Neural progenitor cell (in vitro differentiated cells): ENCODE measurements around the gene NGB. TPM values are rescaled to one million over a fixed set of nuclear protein-coding genes. Genes with fewer than 3 reads are reported as not detected.

Experiments used
- DNase-seq: peaks from one replicate; pipeline ENCODE4 v3.0.0-alpha.2; 2016; ENCODE audit warnings: low spot score
- H2AFZ ChIP-seq: fragments of 200-600 bp; sonication (generic); replicated peaks from 2 replicates; pipeline ENCODE4 v1.6.1; 2016; ENCODE audit warnings: antibody characterized with exemption
- H3F3A ChIP-seq: fragments of 200-600 bp; sonication (generic); 2 replicates; pipeline ENCODE4 v1.6.1; 2016; ENCODE audit warnings: antibody characterized with exemption, low read depth
- H3K27ac ChIP-seq: fragments of 200-600 bp; sonication (generic); 2 replicates; pipeline ENCODE4 v1.5.1; 2016; ENCODE audit warnings: mild to moderate bottlenecking
- H3K27me3 ChIP-seq: fragments of 200-600 bp; sonication (generic); 2 replicates; pipeline ENCODE4 v1.6.1; 2016; ENCODE audit warnings: mild to moderate bottlenecking, moderate library complexity
- H3K36me3 ChIP-seq: fragments of 200-600 bp; sonication (generic); 2 replicates; pipeline ENCODE4 v1.5.1; 2016
- H3K4me1 ChIP-seq: fragments of 200-600 bp; sonication (generic); 2 replicates; pipeline ENCODE4 v1.6.1; 2016; ENCODE audit warnings: mixed run types
- H3K4me2 ChIP-seq: fragments of 200-600 bp; sonication (generic); 2 replicates; pipeline ENCODE4 v1.6.1; 2016
- H3K4me3 ChIP-seq: fragments of 200-600 bp; sonication (generic); 2 replicates; pipeline ENCODE4 v1.5.1; 2016
- H3K79me2 ChIP-seq: fragments of 200-600 bp; sonication (generic); 2 replicates; pipeline ENCODE4 v1.6.1; 2016; ENCODE audit warnings: low read depth
- H3K9ac ChIP-seq: fragments of 200-600 bp; sonication (generic); 2 replicates; pipeline ENCODE4 v1.6.1; 2016
- H3K9me3 ChIP-seq: fragments of 200-600 bp; sonication (generic); 2 replicates; pipeline ENCODE4 v1.5.1; 2016; ENCODE audit warnings: low read depth
- H4K20me1 ChIP-seq: fragments of 200-600 bp; sonication (generic); 2 replicates; pipeline ENCODE4 v1.6.1; 2016; ENCODE audit warnings: low read depth
- H3K27ac Mint-ChIP-seq: 3 replicates; pipeline ENCODE4 v1.8.0; 2021; ENCODE audit warnings: mixed read lengths
- H3K27me3 Mint-ChIP-seq: 2 replicates; pipeline ENCODE4 v1.8.0; 2022; ENCODE audit warnings: low read depth, mild to moderate bottlenecking, inconsistent platforms, moderate library complexity, mixed read lengths; ENCODE audit not compliant: insufficient read depth
- H3K36me3 Mint-ChIP-seq: 3 replicates; pipeline ENCODE4 v1.8.0; 2021; ENCODE audit warnings: mixed read lengths
- H3K4me1 Mint-ChIP-seq: 3 replicates; pipeline ENCODE4 v1.8.0; 2021; ENCODE audit warnings: mixed read lengths
- H3K4me3 Mint-ChIP-seq: 3 replicates; pipeline ENCODE4 v1.8.0; 2021; ENCODE audit warnings: mild to moderate bottlenecking, moderate library complexity, mixed read lengths
- H3K9me3 Mint-ChIP-seq: 3 replicates; pipeline ENCODE4 v1.8.0; 2020; ENCODE audit warnings: mixed read lengths
- EZH2 ChIP-seq: fragments of 200-600 bp; sonication (generic); IDR thresholded peaks from 2 replicates; pipeline ENCODE4 v1.6.1; 2017; ENCODE audit warnings: antibody characterized with exemption, mild to moderate bottlenecking, moderate library complexity
- EZH2phosphoT487 ChIP-seq: fragments of 200-600 bp; sonication (generic); IDR thresholded peaks from 2 replicates; pipeline ENCODE4 v1.6.1; 2017; ENCODE audit warnings: antibody characterized with exemption
- total RNA-seq: library from RNA; depleted of rRNA; stranded (reverse); fragments of >200 nt; gene quantifications from 2 replicates; pipeline ENCODE4 v1.2.3, GENCODE V29; 2015; ENCODE audit warnings: low replicate concordance
- TF ChIP-seq, protein P1 (sequence below): fragments of 200-600 bp; sonication (generic); IDR thresholded peaks from 2 replicates; pipeline ENCODE4 v1.5.1; 2017; ENCODE audit warnings: antibody characterized with exemption, mild to moderate bottlenecking

The NGB gene
- total RNA-seq, 1 donor from 2014 or later, result not detected

DNA sequence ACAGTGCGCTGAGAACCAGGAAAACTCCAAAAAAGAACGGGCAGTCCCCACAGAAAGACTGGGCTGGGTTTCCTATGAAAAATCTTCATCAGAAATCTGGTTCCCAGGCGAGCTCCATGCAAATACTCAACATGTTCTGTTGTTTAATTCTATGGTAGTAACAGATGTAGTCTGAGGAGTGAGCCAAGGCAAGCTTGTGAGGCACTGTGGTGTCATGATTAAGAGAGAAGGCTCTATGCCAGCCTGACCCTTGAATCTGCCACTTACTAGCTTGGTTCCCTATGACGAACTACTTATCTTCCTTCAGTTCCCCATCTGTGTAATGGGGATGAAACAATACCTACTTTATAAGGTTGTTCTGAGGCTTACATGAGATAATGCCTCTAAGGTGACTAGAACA, 39.0 kb upstream of the NGB start:
- Histone ChIP-seq H3K79me2 (no peaks in the 10 kb centered on the region), H3K36me3 (no peaks in the 10 kb centered on the region), H4K20me1 (no peaks in the 10 kb centered on the region), H3K9me3 (no peaks in the 10 kb centered on the region), H3K4me2 (no peak overlapping the region), H3K4me3 (no peak overlapping the region), H3K9ac (no peak overlapping the region), H3K27me3 (no peaks in the 10 kb centered on the region), H3K27ac (no peak overlapping the region), H3K4me1 (peaks cover 19% of the 10 kb centered on the region), H2AFZ (no peak overlapping the region), H3F3A (peaks cover 11% of the 10 kb centered on the region)
- Mint-ChIP-seq H3K36me3 (peaks cover 14% of the 10 kb centered on the region), H3K27ac (no peak overlapping the region), H3K27me3 (no peaks in the 10 kb centered on the region), H3K4me3 (no peak overlapping the region), H3K4me1 (peaks cover 35% of the 10 kb centered on the region), H3K9me3 (no peaks in the 10 kb centered on the region)
- no peak for DNase-seq
- TF ChIP-seq, protein P1, sequence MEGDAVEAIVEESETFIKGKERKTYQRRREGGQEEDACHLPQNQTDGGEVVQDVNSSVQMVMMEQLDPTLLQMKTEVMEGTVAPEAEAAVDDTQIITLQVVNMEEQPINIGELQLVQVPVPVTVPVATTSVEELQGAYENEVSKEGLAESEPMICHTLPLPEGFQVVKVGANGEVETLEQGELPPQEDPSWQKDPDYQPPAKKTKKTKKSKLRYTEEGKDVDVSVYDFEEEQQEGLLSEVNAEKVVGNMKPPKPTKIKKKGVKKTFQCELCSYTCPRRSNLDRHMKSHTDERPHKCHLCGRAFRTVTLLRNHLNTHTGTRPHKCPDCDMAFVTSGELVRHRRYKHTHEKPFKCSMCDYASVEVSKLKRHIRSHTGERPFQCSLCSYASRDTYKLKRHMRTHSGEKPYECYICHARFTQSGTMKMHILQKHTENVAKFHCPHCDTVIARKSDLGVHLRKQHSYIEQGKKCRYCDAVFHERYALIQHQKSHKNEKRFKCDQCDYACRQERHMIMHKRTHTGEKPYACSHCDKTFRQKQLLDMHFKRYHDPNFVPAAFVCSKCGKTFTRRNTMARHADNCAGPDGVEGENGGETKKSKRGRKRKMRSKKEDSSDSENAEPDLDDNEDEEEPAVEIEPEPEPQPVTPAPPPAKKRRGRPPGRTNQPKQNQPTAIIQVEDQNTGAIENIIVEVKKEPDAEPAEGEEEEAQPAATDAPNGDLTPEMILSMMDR, result no peak
- TF ChIP-seq EZH2, result no peak
- no peak for TF ChIP-seq EZH2phosphoT487

DNA sequence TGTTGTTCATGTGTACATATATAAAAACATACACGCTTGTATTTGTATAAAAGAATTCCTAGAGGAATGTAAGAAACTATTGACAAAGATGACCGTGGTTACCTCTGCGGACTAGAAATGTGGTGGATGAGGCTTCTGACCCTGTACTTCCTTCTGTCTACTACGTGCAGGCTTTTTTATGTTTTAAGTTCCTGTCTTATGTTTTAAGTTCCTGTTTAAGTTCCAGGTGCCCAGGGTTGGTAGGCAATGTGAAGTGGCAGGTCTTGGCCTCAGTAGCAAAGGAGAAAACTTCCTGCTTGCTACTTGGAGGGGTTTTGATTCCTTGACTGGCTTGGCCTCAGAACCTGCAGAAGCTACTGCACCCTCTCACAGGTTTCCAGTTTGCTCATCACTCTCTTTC, 38.1 kb upstream of the NGB start:
- Histone ChIP-seq H4K20me1 (no peaks in the 10 kb centered on the region), H3K9ac (no peak overlapping the region), H3K4me2 (no peak overlapping the region), H3K36me3 (no peaks in the 10 kb centered on the region), H3K4me3 (no peak overlapping the region), H3K27me3 (no peaks in the 10 kb centered on the region), H3K79me2 (no peaks in the 10 kb centered on the region), H3K9me3 (no peaks in the 10 kb centered on the region), H2AFZ (no peak overlapping the region), H3K4me1 (peaks cover 18% of the 10 kb centered on the region), H3K27ac (no peak overlapping the region), H3F3A (peaks cover 9% of the 10 kb centered on the region)
- Mint-ChIP-seq H3K9me3 (no peaks in the 10 kb centered on the region), H3K4me3 (no peak overlapping the region), H3K36me3 (peaks cover 17% of the 10 kb centered on the region), H3K4me1 (peaks cover 30% of the 10 kb centered on the region), H3K27ac (no peak overlapping the region), H3K27me3 (no peaks in the 10 kb centered on the region)
- TF ChIP-seq EZH2phosphoT487, result no peak
- TF ChIP-seq EZH2, result no peak
- TF ChIP-seq, protein P1, result no peak
- DNase-seq, result no peak

DNA sequence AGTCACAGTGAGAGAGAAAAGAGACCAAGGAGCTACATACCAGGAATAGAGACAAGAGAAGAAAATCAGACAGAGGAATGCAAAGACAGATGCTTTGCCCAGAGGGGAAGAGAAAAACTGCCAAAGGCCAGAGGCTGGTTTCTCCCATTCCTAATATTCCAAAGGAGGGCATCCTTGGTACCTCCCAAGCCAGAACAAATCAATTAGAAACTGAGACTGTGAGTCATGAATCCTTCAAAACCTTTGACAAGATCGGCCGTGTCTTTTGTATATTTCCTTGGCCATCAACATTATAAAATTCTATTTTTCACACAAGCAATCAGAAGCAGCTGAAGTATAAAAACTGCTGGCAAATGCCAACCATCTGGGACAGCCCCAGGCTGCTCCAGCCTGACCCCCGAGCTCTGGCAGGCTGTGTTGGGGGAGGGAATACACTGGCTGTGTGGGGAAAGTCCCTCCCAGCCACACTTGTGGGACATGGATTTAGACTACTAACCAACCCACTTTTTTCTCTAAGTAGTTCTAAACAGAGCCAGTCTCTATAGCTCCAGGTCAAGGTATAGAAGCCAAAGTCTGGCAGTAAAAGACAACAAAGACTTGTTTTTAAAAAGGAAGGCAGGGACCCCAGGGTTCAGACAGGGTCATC, 36.0 kb upstream of the NGB start:
- no peaks in the 10 kb centered on the region for H3K9me3 Mint-ChIP-seq
- Histone ChIP-seq H4K20me1 (no peaks in the 10 kb centered on the region), H3K4me3 (peak overlapping the region; percentile 22), H3K4me1 (peaks cover 18% of the 10 kb centered on the region), H3K79me2 (no peaks in the 10 kb centered on the region), H3K4me2 (peak overlapping the region; percentile 68), H3K9me3 (no peaks in the 10 kb centered on the region), H3K27me3 (no peaks in the 10 kb centered on the region), H2AFZ (no peak overlapping the region), H3K9ac (peak overlapping the region; percentile 17), H3K27ac (peak overlapping the region; percentile 77), H3F3A (peaks cover 9% of the 10 kb centered on the region), H3K36me3 (no peaks in the 10 kb centered on the region)
- peak overlapping the region; percentile 98 for H3K27ac Mint-ChIP-seq
- no peak for DNase-seq
- TF ChIP-seq, protein P1, result no peak
- TF ChIP-seq EZH2 (no peak), EZH2phosphoT487 (no peak)
- no peaks in the 10 kb centered on the region for H3K27me3 Mint-ChIP-seq
- peak overlapping the region; percentile 42 for H3K4me3 Mint-ChIP-seq
- peaks cover 34% of the 10 kb centered on the region for H3K4me1 Mint-ChIP-seq
- peaks cover 21% of the 10 kb centered on the region for H3K36me3 Mint-ChIP-seq
